Suprapubic skin (tissue), 4 donors: ENCODE data around the gene MDFIC. TPM values are rescaled to one million over a fixed set of nuclear protein-coding genes. Genes with fewer than 3 reads are reported as not detected.
A peak's percentile ranks its signal among the peaks of the same experiment; 100 is the strongest.

ENCODE experiments used
- DNase-seq, 2 donors: peaks; one replicate each; pipeline ENCODE4 v3.0.0-alpha.2; 2019; ENCODE audit warnings: low spot score in 2 of 2
- H3K27ac ChIP-seq: fragments of 200-600 bp; sonication (generic); one replicate; pipeline ENCODE4 v1.5.1; 2019
- H3K27me3 ChIP-seq: fragments of 200-600 bp; sonication (generic); one replicate; pipeline ENCODE4 v1.5.1; 2019
- H3K36me3 ChIP-seq: fragments of 200-600 bp; sonication (generic); one replicate; pipeline ENCODE4 v1.5.1; 2019
- H3K4me1 ChIP-seq: fragments of 200-600 bp; sonication (generic); one replicate; pipeline ENCODE4 v1.5.1; 2019
- H3K4me3 ChIP-seq: fragments of 200-600 bp; sonication (generic); one replicate; pipeline ENCODE4 v1.5.1; 2019; ENCODE audit warnings: mild to moderate bottlenecking
- H3K9me3 ChIP-seq: fragments of 200-600 bp; sonication (generic); one replicate; pipeline ENCODE4 v1.5.1; 2019
- CTCF ChIP-seq, 2 donors: fragments of 200-600 bp in 1 of 2; fragments of 450-650 bp in 1 of 2; sonication (generic) in 1 of 2; IDR thresholded peaks; one replicate each; pipeline ENCODE4 v1.5.1; 2016 to 2019; ENCODE audit warnings: antibody characterized with exemption in 2 of 2, mild to moderate bottlenecking in 1 of 2, moderate library complexity in 1 of 2
- EP300 ChIP-seq: sonication (generic); formaldehyde crosslinking; IDR thresholded peaks from one replicate; pipeline ENCODE4 v1.6.1; 2017; ENCODE audit warnings: antibody characterized with exemption
- POLR2A ChIP-seq, 2 donors: fragments of 450-650 bp; IDR thresholded peaks; one replicate each; pipeline ENCODE4 v1.6.1; 2017; ENCODE audit warnings: antibody characterized with exemption in 2 of 2, mild to moderate bottlenecking in 2 of 2, moderate library complexity in 2 of 2
- POLR2AphosphoS5 ChIP-seq, 3 donors: sonication (generic); formaldehyde crosslinking; IDR thresholded peaks; one replicate each; pipeline ENCODE4 v1.6.1; 2017; ENCODE audit warnings: antibody characterized with exemption in 3 of 3
- WGBS: methylation state at CpG from one replicate; pipeline ENCODE4 v1.1.5; 2018; 5-methylcytosine and 5-hydroxymethylcytosine counted together
- total RNA-seq, 4 donors: library from RNA; depleted of rRNA; stranded (reverse); fragments of >200 nt; gene quantifications; one replicate each; pipeline ENCODE4 v1.1.0, GENCODE V29; 2016

The MDFIC gene
- total RNA-seq, 4 donors from 2014 or later, result 15.7 to 37.8 (median 28.1) TPM

- WGBS, result 81% methylated on average over 9 of the region's 9 CpGs
- Histone ChIP-seq H3K36me3 (no peaks in the 10 kb centered on the region), H3K4me1 (peaks cover 9% of the 10 kb centered on the region), H3K27me3 (no peaks in the 10 kb centered on the region), H3K4me3 (no peak overlapping the region), H3K27ac (no peak overlapping the region), H3K9me3 (no peaks in the 10 kb centered on the region)
- DNase-seq, result no peak
- no peak for TF ChIP-seq POLR2AphosphoS5 (IDR thresholded peaks at IDR 0.05)
- TF ChIP-seq POLR2A (IDR thresholded peaks at IDR 0.05), result no peak
- no peak for TF ChIP-seq EP300
- no peak for TF ChIP-seq CTCF (IDR thresholded peaks at IDR 0.05)
Observed at GRCh38 chr7:114942446-114943175, 20.7 kb downstream of the MDFIC start.

GRCh38 chr7:114943530-114943929 is 21.6 kb downstream of the MDFIC start:
- H3K36me3 ChIP-seq, result no peaks in the 10 kb centered on the region
- 98% methylated on average over 1 of the region's 1 CpG for WGBS
- peaks cover 9% of the 10 kb centered on the region for H3K4me1 ChIP-seq
- no peaks in the 10 kb centered on the region for H3K9me3 ChIP-seq
- no peak overlapping the region for H3K27ac ChIP-seq
- H3K4me3 ChIP-seq, result no peak overlapping the region
- TF ChIP-seq POLR2AphosphoS5 (IDR thresholded peaks at IDR 0.05) (no peak), EP300 (no peak), POLR2A (IDR thresholded peaks at IDR 0.05) (no peak), CTCF (IDR thresholded peaks at IDR 0.05) (no peak)
- no peak for DNase-seq
- no peaks in the 10 kb centered on the region for H3K27me3 ChIP-seq

- H3K36me3 ChIP-seq, result no peaks in the 10 kb centered on the region
- no peak for TF ChIP-seq POLR2A (IDR thresholded peaks at IDR 0.05)
- H3K27ac ChIP-seq, result no peak overlapping the region
- no peak for DNase-seq
- no peak overlapping the region for H3K4me3 ChIP-seq
- WGBS, result 81% methylated on average over 3 of the region's 3 CpGs
- H3K9me3 ChIP-seq, result no peaks in the 10 kb centered on the region
- no peaks in the 10 kb centered on the region for H3K27me3 ChIP-seq
- peaks cover 9% of the 10 kb centered on the region for H3K4me1 ChIP-seq
Observed at GRCh38 chr7:114943953-114944744, 22.3 kb downstream of the MDFIC start.

GRCh38 chr7:114944745-114945625 is 23.1 kb downstream of the MDFIC start:
- WGBS, result 72% methylated on average over 19 of the region's 19 CpGs
- peaks cover 9% of the 10 kb centered on the region for H3K4me1 ChIP-seq
- peak overlapping the region; percentile 7 for H3K4me3 ChIP-seq
- H3K27ac ChIP-seq, result no peak overlapping the region
- H3K27me3 ChIP-seq, result no peaks in the 10 kb centered on the region
- H3K9me3 ChIP-seq, result no peaks in the 10 kb centered on the region
- DNase-seq, result peak; percentile 81 to 82
- TF ChIP-seq POLR2AphosphoS5 (IDR thresholded peaks at IDR 0.05) (no peak), POLR2A (IDR thresholded peaks at IDR 0.05) (no peak), CTCF (IDR thresholded peaks at IDR 0.05) (no peak)
- no peaks in the 10 kb centered on the region for H3K36me3 ChIP-seq

- Histone ChIP-seq H3K4me1 (peaks cover 1% of the 10 kb centered on the region), H3K27me3 (no peaks in the 10 kb centered on the region), H3K36me3 (no peaks in the 10 kb centered on the region), H3K9me3 (no peaks in the 10 kb centered on the region), H3K27ac (no peak overlapping the region), H3K4me3 (no peak overlapping the region)
- no peak for DNase-seq
- WGBS, result 71% methylated on average over 1 of the region's 1 CpG
- TF ChIP-seq EP300, result no peak
- TF ChIP-seq CTCF (IDR thresholded peaks at IDR 0.05), result no peak
- no peak for TF ChIP-seq POLR2A (IDR thresholded peaks at IDR 0.05)
- TF ChIP-seq POLR2AphosphoS5 (IDR thresholded peaks at IDR 0.05), result no peak
Observed at GRCh38 chr7:114949231-114949630, 27.3 kb downstream of the MDFIC start.
